Measurements from ENCODE around the gene AVP. TPM values are rescaled to one million over a fixed set of nuclear protein-coding genes. Genes with fewer than 3 reads are reported as not detected.

The AVP gene
- total and polyA plus RNA-seq, 2 donors (not counting 3 experiments of a cell fraction or from before 2014, with no cell fraction given): not detected

DNA sequence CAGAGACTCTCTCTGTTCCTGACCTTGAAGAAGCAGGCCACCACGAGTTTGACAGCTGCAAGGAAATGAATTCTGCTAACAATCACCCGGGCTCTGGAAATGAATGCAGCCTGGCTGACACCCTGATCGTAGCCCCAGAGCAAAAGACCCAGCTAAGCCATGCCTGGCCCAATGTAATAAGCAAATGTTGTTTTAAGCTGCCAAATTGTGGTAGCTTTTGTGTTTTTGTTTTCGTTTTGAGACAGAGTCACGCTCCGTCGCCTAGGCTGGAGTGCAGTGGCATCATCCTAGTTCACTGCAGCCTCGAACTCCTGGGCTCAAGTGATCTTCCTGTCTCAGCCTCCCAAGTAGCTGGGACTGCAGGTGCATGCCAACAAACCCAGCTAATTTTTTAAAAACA is 16.4 kb downstream of the AVP start:
- Histone ChIP-seq H3K27me3 (ENCODE audit: control insufficient read depth in 2 of 2, insufficient read depth in 2 of 2, low read length in 2 of 2) (peaks cover 1 to 7% of the 10 kb centered on the region in 2 experiments), H3K36me3 (ENCODE audit: control insufficient read depth in 2 of 2, extremely low read depth in 1 of 2, insufficient read depth in 2 of 2, low read length in 2 of 2) (no peaks in the 10 kb centered on the region), H3K4me1 (ENCODE audit: control insufficient read depth, extremely low read depth, insufficient read depth, low read length) (no peaks in the 10 kb centered on the region), H3K4me2 (ENCODE audit: insufficient read depth, low read length) (no peak overlapping the region), H3K4me3 (replicated peaks in 1 of 3; ENCODE audit: insufficient read depth in 1 of 3, low read depth in 1 of 3, low read length in 3 of 3) (no peak overlapping the region), H3K9me3 (replicated peaks; ENCODE audit: control insufficient read depth, insufficient read depth, low read length) (no peaks in the 10 kb centered on the region), H3K27ac (ENCODE audit: insufficient read depth, low read depth, low read length) (no peak overlapping the region), H3K79me2 (ENCODE audit: control insufficient read depth, insufficient read depth, low read length) (no peaks in the 10 kb centered on the region), H3K9me1 (replicated peaks; ENCODE audit: control insufficient read depth, extremely low read depth, insufficient read depth, low read length) (no peaks in the 10 kb centered on the region), H3K9ac (replicated peaks; ENCODE audit: extremely low read depth, insufficient read depth, low read length) (no peak overlapping the region), H4K20me1 (replicated peaks; ENCODE audit: control insufficient read depth, extremely low read depth, insufficient read depth, low read length) (no peaks in the 10 kb centered on the region), H2AFZ (ENCODE audit: low read depth, low read length) (no peak overlapping the region)
- dilution Hi-C loops (cut with MboI; ENCODE audit: extremely low pct_ligation_motif_present, low sequenced_read_pairs) (no loop called here), intact Hi-C loops (cut with micrococcal nuclease) (no loop called here)
- TF ChIP-seq FOS (IDR thresholded peaks at IDR 0.05; ENCODE audit: borderline replicate concordance, insufficient read depth, low read length) (no peak), POLR2A (IDR thresholded peaks at IDR 0.05; ENCODE audit: low read depth, low read length) (no peak), JUN (IDR thresholded peaks at IDR 0.05; ENCODE audit: borderline replicate concordance, insufficient read depth, insufficient read length, low read depth) (no peak), POLR2AphosphoS5 (IDR thresholded peaks at IDR 0.05; ENCODE audit: insufficient read depth, low read depth, low read length) (no peak), GATA2 (IDR thresholded peaks at IDR 0.05; ENCODE audit: insufficient read depth, insufficient read length, low read depth, low read length) (no peak), CTCF (IDR thresholded peaks at IDR 0.05; ENCODE audit: extremely low read depth in 1 of 2, insufficient read depth in 1 of 2, low read depth in 1 of 2, low read length in 2 of 2) (no peak), MYC (IDR thresholded peaks at IDR 0.05; ENCODE audit: low read depth, low read length) (no peak), EZH2 (IDR thresholded peaks at IDR 0.05; ENCODE audit: borderline replicate concordance, low read depth, low read length, severe bottlenecking) (no peak)
- TF ChIP-seq, protein P1, sequence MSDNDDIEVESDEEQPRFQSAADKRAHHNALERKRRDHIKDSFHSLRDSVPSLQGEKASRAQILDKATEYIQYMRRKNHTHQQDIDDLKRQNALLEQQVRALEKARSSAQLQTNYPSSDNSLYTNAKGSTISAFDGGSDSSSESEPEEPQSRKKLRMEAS (IDR thresholded peaks at IDR 0.05; ENCODE audit: insufficient read depth, insufficient read length): no peak
- POLR2A ChIA-PET: interaction anchor here (0.8 kb wide), 1 partner anchor 14 kb away, joined by 3 read pairs; no protein-coding TSS in a partner anchor
- CTCF ChIA-PET: interaction anchor here (1.2 to 3.3 kb wide), 2 partner anchors 10 to 15 kb away, joined by 4 to 11 read pairs; no protein-coding TSS in a partner anchor
- BruUV-seq (replicated peaks): no TSS peak
- FAIRE-seq: no peak
- no peak for DNase-seq (ENCODE audit: low read depth, low spot score)
